Activated T-helper 2 cell treated with anti-CD3 and anti-CD28 coated beads, Interferon-gamma antibody, Interleukin-2, Interleukin-4, amounts not matched to agents 10 μg/mL and 5 μg/mL and 100 μg/mL, durations not matched to agents 14 hours and 24 hours and 36 hours (primary cell): Measurements from ENCODE around the gene NLN. TPM values are rescaled to one million over a fixed set of nuclear protein-coding genes. Genes with fewer than 3 reads are reported as not detected.
A peak's percentile ranks its signal among the peaks of the same experiment; 100 is the strongest.
"Not testable (repeated sequence)": the region's sequence is repeated elsewhere in the genome, so short reads cannot be mapped to it uniquely, and the experiment has no call there.

ENCODE experiments used
- DNase-seq: peaks from one replicate; pipeline ENCODE4 v3.0.0; 2021; ENCODE audit warnings: low spot score
- H3K27ac Mint-ChIP-seq: one replicate; pipeline ENCODE4 v1.8.0; 2021; ENCODE audit warnings: mixed read lengths
- H3K27me3 Mint-ChIP-seq: one replicate; pipeline ENCODE4 v1.8.0; 2021; ENCODE audit warnings: low read depth, mixed read lengths
- H3K36me3 Mint-ChIP-seq: one replicate; pipeline ENCODE4 v1.8.0; 2021; ENCODE audit warnings: low read depth, mixed read lengths
- H3K4me1 Mint-ChIP-seq: one replicate; pipeline ENCODE4 v1.8.0; 2021; ENCODE audit warnings: low read depth, mixed read lengths
- H3K4me3 Mint-ChIP-seq: one replicate; pipeline ENCODE4 v1.8.0; 2021; ENCODE audit warnings: low read depth, mild to moderate bottlenecking, moderate library complexity, mixed read lengths
- H3K9me3 Mint-ChIP-seq: one replicate; pipeline ENCODE4 v1.8.0; 2021; ENCODE audit warnings: mixed read lengths
- intact Hi-C: fragments of 100-400 bp; cut with micrococcal nuclease; formaldehyde crosslinking; loops from one replicate; pipeline ENCODE4 v1.15.1; 2023
- total RNA-seq: library from RNA; stranded (reverse); gene quantifications from 2 replicates; pipeline ENCODE4 v1.2.3, GENCODE V29; 2022

Gene NLN
- total RNA-seq, 1 donor from 2014 or later, result 22.5 TPM

DNA sequence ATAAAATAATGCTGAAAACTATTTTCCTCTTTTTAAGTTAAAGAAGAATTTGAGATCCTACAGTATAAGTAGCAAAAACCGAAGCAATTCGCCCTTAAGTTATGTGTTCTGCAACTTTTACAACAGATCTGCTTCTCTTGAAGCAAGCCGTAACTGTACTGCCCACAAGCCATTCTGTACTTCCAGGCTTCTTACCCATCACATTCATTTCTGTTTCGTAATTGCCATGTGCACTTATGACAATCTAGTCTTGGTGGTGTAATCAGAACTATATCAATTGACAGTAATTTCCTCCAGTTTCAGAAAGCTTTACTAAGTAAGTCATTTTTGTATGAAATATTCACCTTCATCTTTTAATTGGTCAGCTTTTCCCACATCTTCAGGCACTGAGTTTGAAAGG lies 13.9 kb upstream of the NLN start:
- Mint-ChIP-seq H3K36me3 (peaks cover 17% of the 10 kb centered on the region), H3K9me3 (no peaks in the 10 kb centered on the region), H3K27me3 (no peaks in the 10 kb centered on the region), H3K4me3 (no peak overlapping the region), H3K4me1 (peaks cover 3% of the 10 kb centered on the region), H3K27ac (no peak overlapping the region)
- intact Hi-C loops, result no loop called here
- no peak for DNase-seq

DNA sequence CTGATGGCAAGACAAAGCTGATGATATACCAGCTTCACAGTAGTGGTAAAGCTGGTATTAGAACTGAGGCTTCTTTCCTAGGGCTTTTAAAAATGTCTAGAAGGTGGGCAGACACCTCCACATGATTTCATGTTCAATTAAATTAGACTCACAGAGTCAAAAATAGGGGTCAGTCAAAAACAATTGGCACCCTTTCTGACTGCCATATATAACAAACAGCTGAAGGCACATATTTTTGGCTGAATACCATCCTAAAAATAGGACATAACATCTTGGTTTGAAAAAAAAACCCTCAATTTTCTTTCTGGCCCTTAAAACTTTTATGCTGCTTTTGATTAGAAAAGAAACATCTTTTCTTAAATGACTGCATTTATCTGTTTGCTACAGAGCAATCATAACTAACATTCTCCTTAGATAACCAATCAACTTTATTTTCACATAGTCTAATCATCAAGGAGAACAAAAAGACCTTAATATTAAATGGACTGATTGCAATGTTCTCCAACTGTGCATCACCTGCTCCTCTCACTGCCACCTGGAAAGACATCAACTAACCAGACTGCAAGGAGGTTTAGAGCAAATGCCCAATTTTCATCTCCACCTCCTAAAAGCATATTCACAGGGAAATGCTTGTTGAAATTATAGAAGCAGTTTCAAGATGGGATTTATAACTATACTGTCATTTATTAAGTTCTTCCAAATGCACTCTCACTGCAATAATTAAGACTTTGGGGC lies 3.3 kb upstream of the NLN start:
- Mint-ChIP-seq H3K9me3 (no peaks in the 10 kb centered on the region), H3K4me1 (peaks cover 23% of the 10 kb centered on the region), H3K27me3 (no peaks in the 10 kb centered on the region), H3K36me3 (peaks cover 8% of the 10 kb centered on the region), H3K27ac (no peak overlapping the region), H3K4me3 (no peak overlapping the region)
- intact Hi-C loops, result no loop called here
- no peak for DNase-seq

DNA sequence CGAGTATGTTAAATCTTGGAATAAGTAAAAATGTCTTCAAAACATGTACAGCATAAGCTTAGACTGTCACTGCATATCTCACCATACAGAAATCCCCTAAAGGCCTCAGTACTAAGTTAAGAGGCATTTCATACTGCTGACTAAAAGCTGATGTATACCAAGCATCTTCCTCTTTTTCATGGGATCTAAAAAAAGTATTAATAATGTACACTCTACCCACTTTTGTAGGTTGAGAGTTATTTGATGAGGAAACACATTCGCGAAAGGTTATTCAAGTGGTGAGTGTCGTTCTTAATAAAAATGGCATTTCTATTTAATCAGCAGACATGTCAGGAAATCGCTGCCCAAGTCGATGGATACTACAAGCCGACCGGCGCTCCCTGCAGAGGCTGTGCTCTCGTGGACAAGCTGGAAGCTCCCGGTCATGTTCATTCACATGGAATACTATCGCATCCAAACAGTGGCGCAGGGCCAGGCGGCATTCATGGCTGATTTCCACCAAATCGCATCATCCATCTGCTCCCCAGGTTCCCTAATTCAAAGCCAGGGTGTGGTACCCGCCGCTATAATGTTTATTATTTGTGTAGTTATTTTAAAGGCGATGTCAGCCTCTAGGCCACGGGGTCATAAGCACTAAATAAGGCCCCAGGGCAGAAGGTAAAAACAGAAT lies 820 bp upstream of the NLN start:
- no peaks in the 10 kb centered on the region for H3K9me3 Mint-ChIP-seq
- peak overlapping the region; percentile 83 for H3K4me3 Mint-ChIP-seq
- peaks cover 29% of the 10 kb centered on the region for H3K4me1 Mint-ChIP-seq
- H3K36me3 Mint-ChIP-seq, result peaks cover 3% of the 10 kb centered on the region
- H3K27ac Mint-ChIP-seq, result peak overlapping the region; percentile 73
- peak; percentile 12 for DNase-seq
- no peaks in the 10 kb centered on the region for H3K27me3 Mint-ChIP-seq
- intact Hi-C loops, result loop anchor here (2.0 to 5.0 kb wide), 5 partner anchors 96 to 1481 kb away; partner anchors contain the start of genes ADAMTS6, ERBIN, SHLD3 and SREK1

DNA sequence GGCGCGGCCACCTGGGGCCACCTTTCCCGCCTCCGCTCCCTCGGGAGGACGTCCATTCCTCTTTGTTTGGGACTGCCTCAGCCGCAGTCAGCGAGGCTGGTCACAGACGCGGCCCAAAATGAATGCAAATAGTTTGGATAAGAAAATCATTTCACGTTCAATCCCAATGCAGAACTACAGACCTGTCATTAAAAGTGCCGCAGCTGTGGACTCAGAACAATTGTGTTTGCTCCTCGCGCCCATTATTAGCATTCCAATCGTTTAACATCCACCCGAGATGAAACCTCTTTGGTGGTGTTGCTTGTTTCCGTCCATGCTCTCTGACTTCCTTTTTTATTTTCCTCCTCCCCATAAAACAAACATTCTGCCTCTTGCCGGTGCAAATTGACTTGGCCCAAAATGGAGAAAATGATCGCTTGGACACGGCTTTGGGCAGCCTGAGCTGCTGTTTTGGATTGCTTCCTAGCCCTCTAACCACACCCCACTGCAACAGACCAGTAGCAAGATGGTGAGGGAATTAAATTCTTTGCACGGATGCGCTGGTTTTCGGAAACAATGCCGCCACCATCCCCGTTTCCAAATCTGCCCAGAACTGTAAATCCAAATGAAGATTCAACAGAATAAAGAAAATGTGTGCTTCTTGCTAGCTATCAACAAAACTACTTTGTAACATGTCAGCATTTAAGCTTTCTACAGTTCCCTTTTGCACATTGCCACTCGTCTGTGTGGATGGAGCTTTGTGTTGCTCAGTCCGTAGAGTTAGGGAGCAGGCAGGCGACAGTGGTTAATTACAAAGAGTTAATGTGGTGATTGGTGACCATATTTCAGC lies 784 bp downstream of the NLN start:
- Mint-ChIP-seq H3K4me1 (peaks cover 29% of the 10 kb centered on the region), H3K9me3 (no peaks in the 10 kb centered on the region), H3K4me3 (peak overlapping the region; percentile 93), H3K27ac (peak overlapping the region; percentile 88), H3K36me3 (peaks cover 3% of the 10 kb centered on the region), H3K27me3 (no peaks in the 10 kb centered on the region)
- no peak for DNase-seq
- intact Hi-C loops, result loop anchor here (1.0 to 5.0 kb wide), 3 partner anchors 159 to 1480 kb away; partner anchors contain the start of genes ADAMTS6, CENPK and PPWD1

DNA sequence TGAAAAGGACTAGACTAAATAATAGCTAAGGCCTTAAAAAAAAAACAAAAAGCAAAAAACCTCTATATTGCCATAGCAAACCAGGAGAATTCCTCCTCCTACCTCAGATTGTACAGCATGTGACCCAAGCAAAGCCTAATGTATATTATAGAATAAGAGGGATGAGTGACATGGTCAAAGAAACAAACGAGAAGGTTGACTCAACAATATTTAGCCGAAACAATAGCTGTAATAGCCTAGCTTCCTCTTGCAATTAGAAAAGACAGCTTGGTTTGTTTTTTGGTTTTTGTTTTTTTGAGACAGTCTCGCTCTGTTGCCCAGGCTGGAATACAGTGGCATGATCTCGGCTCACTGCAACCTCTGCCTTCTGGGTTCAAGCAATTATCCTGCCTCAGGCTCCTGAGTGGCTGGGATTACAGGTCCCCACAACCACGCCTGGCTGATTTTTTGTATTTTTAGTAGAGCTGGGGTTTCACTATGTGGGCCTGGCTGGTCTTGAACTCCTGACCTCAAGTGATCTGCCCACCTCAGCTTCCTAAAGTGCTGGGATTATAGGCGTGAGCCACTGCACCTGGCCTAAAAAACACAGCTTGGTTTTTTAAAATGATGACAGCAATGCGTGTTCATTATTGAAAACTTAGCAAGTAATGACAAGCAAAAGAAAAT lies 5.6 kb downstream of the NLN start:
- intact Hi-C loops, result no loop called here
- no peaks in the 10 kb centered on the region for H3K36me3 Mint-ChIP-seq
- H3K27ac Mint-ChIP-seq, result no peak overlapping the region
- H3K27me3 Mint-ChIP-seq, result no peaks in the 10 kb centered on the region
- peaks cover 15% of the 10 kb centered on the region for H3K4me1 Mint-ChIP-seq
- DNase-seq, result no peak
- H3K9me3 Mint-ChIP-seq, result no peaks in the 10 kb centered on the region
- H3K4me3 Mint-ChIP-seq, result no peak overlapping the region

DNA sequence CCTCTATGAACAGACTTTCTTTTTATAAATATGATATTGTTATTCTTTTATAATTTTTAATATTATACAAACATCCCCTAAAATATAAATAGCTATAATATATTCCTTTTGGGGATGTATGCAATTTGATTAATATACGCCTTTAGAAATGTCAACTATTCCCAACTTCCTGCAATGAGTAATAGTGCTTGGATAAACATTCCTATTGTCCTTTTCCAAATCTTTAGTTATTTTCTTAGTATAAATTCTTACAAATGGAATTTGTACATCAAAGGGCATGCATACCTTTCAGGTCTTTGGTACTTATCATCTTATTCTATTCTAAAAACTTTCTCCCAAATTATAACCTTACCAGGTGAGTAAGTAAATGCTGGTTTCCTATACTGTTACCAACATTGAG lies 6.2 kb downstream of the NLN start:
- no peaks in the 10 kb centered on the region for H3K27me3 Mint-ChIP-seq
- no peaks in the 10 kb centered on the region for H3K9me3 Mint-ChIP-seq
- intact Hi-C loops, result no loop called here
- DNase-seq, result no peak
- H3K36me3 Mint-ChIP-seq, result no peaks in the 10 kb centered on the region
- H3K27ac Mint-ChIP-seq, result no peak overlapping the region
- H3K4me3 Mint-ChIP-seq, result no peak overlapping the region
- H3K4me1 Mint-ChIP-seq, result peaks cover 9% of the 10 kb centered on the region

DNA sequence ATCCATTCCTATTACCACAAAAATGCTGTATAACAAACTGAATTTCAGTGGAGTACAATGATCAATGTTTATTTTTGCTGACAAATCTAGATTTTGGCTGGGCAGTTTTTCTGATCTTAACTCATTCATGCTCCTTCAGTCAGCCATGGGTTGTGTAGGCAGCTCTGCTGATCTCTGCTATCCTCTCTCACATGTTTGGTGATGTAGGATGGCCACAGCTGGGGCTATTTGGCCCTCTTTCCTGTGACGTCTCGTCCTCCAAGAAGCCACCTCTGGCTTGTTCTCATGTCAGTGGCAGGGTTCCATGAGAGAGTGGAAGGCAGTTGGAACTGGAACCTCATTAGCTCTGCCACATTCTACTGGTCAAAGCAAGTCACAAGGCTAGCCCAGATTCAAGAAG lies 8.9 kb downstream of the NLN start:
- Mint-ChIP-seq H3K9me3 (no peaks in the 10 kb centered on the region), H3K4me1 (peaks cover 3% of the 10 kb centered on the region), H3K36me3 (no peaks in the 10 kb centered on the region), H3K27ac (no peak overlapping the region), H3K27me3 (no peaks in the 10 kb centered on the region), H3K4me3 (no peak overlapping the region)
- intact Hi-C loops, result no loop called here
- no peak for DNase-seq

DNA sequence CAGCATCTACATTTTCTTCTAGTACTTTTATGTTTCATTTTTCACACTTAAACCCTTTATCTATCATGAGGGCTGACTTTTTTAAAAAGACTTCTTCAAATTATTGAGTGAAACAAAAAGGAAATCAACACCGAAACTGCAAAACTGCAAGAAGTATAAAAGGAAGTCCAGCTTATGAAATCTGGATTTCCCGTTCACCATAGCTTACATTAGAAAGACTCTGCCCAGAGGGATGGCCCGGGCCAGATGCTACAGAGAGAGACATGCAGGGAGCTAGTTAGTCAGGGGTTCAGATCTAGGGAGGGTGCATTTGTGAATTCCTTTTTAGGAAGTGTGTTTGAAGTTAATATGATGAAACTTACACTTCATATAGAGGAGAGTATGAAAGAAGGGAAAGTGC lies 10.0 kb downstream of the NLN start:
- H3K27ac Mint-ChIP-seq, H3K36me3 Mint-ChIP-seq, DNase-seq, H3K4me3 Mint-ChIP-seq, H3K27me3 Mint-ChIP-seq, H3K9me3 Mint-ChIP-seq, H3K4me1 Mint-ChIP-seq, intact Hi-C loops: not testable (repeated sequence)

DNA sequence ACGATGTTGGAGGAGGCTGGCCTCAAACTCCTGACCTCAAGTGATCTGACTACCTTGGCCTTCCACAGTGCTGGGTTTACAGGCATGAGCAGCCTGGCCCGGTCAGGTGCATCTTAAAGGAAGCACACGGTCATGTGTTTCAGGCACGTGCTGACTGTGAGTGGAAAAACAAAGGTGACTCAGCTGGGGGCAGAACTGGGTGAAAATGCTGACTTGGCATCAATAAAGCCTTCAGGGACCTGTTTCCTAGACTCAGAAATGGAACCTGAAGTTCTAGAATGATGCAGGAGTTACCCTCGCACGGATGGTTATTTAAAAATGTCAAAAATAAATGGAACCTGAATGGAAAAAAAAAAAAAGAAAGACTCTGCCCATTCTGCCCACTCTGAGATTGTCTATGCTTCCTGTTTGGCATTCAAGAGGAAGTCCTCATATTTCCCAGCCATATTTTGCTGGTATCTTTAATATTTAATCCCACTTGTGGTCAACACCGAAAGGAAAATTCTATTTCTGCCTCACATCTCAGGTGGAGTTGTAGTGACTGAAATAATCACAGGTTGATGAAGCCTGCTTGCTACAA lies 12.3 kb downstream of the NLN start:
- H3K27me3 Mint-ChIP-seq, H3K4me3 Mint-ChIP-seq, H3K4me1 Mint-ChIP-seq, H3K9me3 Mint-ChIP-seq, H3K36me3 Mint-ChIP-seq, H3K27ac Mint-ChIP-seq, DNase-seq, intact Hi-C loops: not testable (repeated sequence)

DNA sequence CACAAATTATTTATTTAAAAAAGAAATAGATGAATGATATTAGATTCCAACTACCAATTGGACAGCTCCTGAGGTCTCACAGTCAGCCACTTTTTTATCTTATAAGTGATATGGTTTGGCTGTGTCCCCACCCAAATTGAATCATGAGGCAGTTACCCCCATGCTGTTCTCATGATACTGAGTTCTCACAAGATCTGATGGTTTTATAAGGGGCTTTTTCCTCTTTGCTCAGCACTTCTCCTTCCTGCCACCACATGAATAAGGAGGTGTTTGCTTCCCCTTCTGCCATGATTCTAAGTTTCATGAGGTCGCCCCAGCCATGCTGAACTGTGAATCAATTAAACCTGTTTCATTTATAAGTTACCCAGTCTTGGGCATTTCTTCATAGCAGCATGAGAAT lies 12.9 kb downstream of the NLN start:
- no peak for DNase-seq
- H3K4me3 Mint-ChIP-seq, result no peak overlapping the region
- peaks cover 5% of the 10 kb centered on the region for H3K4me1 Mint-ChIP-seq
- no peaks in the 10 kb centered on the region for H3K27me3 Mint-ChIP-seq
- H3K9me3 Mint-ChIP-seq, result peaks cover 4% of the 10 kb centered on the region
- intact Hi-C loops, result no loop called here
- H3K27ac Mint-ChIP-seq, result no peak overlapping the region
- H3K36me3 Mint-ChIP-seq, result no peaks in the 10 kb centered on the region

DNA sequence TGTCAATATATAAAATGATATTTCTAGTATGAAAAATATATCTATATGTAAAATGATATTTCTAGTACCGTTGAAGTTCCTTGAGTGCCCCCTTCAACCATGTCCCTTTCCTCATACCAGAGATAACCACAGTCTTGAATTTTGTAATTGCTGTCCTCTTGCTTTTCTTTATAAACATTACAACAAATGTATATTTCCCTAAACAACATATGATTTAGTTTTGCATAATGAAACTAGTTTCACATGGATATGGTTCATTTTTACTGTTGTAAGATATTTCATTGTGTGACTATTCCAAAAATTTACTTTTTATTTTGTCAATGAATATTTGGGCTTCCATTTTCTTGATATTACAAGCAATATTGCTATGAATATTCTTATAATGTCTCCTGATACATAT lies 14.0 kb downstream of the NLN start:
- no peak overlapping the region for H3K27ac Mint-ChIP-seq
- intact Hi-C loops, result no loop called here
- H3K9me3 Mint-ChIP-seq, result peaks cover 4% of the 10 kb centered on the region
- no peak overlapping the region for H3K4me3 Mint-ChIP-seq
- H3K4me1 Mint-ChIP-seq, result peaks cover 9% of the 10 kb centered on the region
- DNase-seq, result no peak
- H3K36me3 Mint-ChIP-seq, result no peaks in the 10 kb centered on the region
- H3K27me3 Mint-ChIP-seq, result no peaks in the 10 kb centered on the region

DNA sequence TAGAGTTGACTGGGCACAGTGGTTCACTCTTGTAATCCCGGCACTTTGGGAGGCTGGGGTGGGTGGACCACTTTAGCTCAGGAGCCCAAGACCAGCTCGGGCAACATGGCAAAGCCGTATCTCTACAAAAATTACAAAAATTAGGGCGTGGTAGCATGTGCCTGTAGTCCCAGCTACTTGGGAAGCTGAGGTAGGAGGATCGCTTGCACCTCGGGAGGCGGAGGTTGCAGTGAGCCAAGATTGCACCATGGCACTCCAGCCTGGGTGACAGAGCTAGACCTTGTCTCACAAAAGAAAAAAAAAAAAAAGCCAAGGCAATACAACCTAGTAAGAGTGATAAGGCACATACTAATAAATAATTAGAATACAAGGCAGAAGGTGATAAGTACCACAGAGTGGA lies 15.8 kb downstream of the NLN start:
- peaks cover 14% of the 10 kb centered on the region for H3K4me1 Mint-ChIP-seq

More for the DNA sequence above, 15.8 kb downstream of the NLN start:
- intact Hi-C loops, result no loop called here
- peaks cover 4% of the 10 kb centered on the region for H3K9me3 Mint-ChIP-seq
- no peak for DNase-seq
- no peaks in the 10 kb centered on the region for H3K36me3 Mint-ChIP-seq
- no peak overlapping the region for H3K27ac Mint-ChIP-seq
- H3K4me3 Mint-ChIP-seq, result no peak overlapping the region
- no peaks in the 10 kb centered on the region for H3K27me3 Mint-ChIP-seq
